Endothelial cell of hepatic sinusoid (primary cell): ENCODE results near the gene CST1.

Experiments
- in situ Hi-C: cut with HindIII; loops from 2 replicates; pipeline ENCODE4 v1.10.0; 2017; ENCODE audit warnings: low sequenced_read_pairs

CST1 gene

GRCh38 chr20:23710771-23711170 lies 40.0 kb downstream of the CST1 start:
- in situ Hi-C loops = no loop called here

GRCh38 chr20:23705895-23706294 lies 44.8 kb downstream of the CST1 start:
- in situ Hi-C loops = no loop called here

DNA sequence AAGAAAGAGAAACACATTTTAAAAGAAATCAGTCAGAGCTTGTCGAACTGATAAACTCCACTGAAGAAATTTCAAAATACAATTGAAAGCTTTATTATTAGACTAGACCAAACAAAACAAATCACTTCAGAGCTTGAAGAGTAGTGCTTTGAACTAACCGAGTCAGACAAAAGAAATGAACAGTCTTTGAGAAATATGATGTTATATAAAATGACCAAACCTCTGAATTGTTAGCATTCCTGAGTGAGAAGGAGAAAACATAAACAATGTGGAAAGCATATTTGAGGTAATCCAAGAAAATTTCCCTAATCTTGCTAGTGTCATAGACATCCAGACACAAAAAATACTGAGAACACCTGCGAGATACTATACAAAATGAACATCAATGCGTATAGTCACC lies 48.7 kb downstream of the CST1 start:
- in situ Hi-C loops = no loop called here

DNA sequence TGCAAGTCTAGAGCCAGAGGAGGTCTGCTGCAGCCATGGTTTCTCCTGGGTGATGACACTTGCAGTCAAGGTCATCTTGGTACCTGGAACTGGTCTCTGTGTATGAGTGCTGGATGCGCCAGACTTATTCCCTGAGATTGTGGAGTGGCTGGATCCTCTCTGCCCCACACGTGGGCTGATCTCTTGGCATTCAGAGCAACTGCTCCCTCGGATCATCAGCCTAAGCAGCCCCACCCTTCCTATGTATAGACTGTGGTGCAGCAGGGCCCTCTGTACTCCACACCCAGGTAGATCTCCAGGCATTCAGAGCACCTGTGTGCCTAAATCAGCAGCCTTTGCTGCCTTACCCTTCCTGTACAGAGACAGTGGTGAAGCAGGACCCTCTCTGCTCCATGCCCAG lies 49.8 kb downstream of the CST1 start:
- in situ Hi-C loops = no loop called here

DNA sequence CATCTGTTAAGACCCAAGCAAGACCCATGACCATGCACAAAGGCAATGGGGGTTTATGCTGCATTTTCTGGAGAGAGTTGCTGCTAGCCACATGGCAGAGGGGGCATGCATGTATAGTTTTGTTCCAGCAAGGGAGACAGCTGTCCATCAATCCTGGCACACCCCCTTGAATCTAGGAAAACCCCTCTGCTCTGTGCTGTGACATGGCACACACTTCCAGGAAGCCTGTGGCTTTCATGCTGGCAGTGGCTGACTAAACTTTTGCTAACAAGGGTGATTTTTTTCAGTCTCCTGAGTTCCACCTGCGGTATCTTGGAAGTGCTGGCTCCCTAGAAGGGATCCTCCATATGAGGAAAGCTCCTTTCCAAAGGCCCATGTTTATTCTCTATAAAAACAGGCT lies 52.8 kb downstream of the CST1 start:
- in situ Hi-C loops = no loop called here
